OCI-M1 (cell line): ENCODE data around the gene SIT1.

Source experiments
- DNase-seq: peaks from one replicate; lab custom pipeline; 2025; lab: John Stamatoyannopoulos, UW

Gene SIT1

GRCh38 chr9:35682520-35683315 lies 32.0 kb upstream of the SIT1 start:
- DNase-seq: no peak

DNA sequence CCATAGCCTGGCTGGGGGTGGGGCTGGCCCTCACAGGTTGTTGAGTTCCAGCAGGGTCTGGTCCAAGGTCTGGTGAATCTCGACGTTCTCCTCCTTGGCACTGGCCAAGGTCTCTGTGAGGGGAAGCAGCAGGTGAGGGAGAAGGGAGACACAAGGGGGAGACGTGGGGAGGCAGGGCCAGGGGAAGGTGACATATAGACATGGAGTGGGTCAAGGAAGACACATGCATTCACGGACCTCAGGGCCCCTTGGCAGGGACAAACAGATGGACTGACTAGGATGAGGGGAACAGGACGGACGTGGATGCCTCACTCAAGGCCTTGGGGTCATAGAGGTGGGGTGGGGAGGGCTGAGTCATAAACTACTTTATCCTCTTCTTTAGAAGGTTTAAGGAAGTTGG lies 31.3 kb upstream of the SIT1 start:
- no peak for DNase-seq

GRCh38 chr9:35681341-35682002 lies 30.7 kb upstream of the SIT1 start:
- DNase-seq: no peak

DNA sequence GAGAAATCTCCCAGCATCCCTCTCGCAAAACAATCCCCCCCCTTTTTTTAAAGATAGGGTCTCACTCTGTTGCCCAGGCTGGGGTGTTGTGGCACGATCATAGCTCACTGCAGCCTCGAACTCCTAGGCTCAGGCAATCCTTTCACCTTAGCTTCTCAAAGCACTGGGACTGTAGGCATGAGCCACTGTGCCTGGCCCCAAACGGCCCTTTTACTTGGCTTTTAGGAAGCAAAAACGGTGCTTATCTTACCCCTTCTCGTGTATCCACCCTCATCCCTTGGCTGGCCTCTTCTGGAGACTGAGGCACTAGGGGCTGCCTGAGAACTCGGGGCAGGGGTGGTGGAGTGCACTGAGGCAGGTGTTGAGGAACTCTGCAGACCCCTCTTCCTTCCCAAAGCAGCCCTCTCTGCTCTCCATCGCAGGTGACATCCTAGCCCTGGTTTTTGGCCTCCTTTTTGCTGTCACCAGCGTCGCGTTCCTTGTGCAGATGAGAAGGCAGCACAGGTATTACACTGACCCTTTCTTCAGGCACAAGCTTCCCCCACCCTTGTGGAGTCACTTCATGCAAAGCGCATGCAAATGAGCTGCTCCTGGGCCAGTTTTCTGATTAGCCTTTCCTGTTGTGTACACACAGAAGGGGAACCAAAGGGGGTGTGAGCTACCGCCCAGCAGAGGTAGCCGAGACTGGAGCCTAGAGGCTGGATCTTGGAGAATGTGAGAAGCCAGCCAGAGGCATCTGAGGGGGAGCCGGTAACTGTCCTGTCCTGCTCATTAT lies 29.8 kb upstream of the SIT1 start:
- no peak for DNase-seq

DNA sequence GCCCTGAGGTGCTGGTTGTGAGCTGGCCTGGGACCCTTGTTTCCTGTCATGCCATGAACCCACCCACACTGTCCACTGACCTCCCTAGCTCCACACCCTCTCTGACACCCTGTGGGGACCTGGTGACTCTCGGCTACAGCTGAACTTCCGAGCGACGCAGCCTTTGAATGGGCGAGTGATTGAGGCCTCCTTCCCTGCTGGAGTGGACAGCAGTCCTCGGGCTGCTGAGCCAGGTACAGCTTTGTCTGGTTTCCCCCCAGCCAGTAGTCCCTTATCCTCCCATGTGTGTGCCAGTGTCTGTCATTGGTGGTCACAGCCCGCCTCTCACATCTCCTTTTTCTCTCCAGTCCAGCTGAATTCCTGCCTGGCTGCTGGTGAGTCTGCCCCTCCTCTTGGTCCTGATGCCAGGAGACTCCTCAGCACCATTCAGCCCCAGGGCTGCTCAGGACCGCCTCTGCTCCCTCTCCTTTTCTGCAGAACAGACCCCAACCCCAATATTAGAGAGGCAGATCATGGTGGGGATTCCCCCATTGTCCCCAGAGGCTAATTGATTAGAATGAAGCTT lies 29.1 kb upstream of the SIT1 start:
- no peak for DNase-seq

DNA sequence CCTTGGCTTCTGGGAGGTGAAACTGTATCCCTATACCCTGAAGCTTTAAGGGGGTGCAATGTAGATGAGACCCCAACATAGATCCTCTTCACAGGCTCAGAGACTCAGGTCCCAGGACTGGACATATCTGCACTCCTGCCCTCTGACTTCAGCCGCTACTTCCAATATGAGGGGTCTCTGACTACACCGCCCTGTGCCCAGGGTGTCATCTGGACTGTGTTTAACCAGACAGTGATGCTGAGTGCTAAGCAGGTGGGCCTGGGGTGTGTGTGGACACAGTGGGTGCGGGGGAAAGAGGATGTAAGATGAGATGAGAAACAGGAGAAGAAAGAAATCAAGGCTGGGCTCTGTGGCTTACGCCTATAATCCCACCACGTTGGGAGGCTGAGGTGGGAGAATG lies 28.4 kb upstream of the SIT1 start:
- DNase-seq: no peak

- DNase-seq: no peak
Measured at GRCh38 chr9:35675732-35676392, 25.1 kb upstream of the SIT1 start.

DNA sequence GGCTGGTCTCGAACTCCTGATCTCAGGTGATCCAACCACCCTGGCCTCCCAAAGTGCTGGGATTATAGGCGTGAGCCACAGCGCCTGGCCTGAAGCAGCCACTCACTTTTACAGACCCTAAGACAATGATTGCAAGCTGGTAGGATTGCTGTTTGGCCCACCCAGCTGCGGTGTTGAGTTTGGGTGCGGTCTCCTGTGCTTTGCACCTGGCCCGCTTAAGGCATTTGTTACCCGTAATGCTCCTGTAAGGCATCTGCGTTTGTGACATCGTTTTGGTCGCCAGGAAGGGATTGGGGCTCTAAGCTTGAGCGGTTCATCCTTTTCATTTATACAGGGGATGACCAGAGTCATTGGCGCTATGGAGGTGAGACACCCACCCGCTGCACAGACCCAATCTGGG lies 24.5 kb upstream of the SIT1 start:
- no peak for DNase-seq

- no peak for DNase-seq
Measured at GRCh38 chr9:35674025-35674361, 23.3 kb upstream of the SIT1 start.

- DNase-seq: no peak
Measured at GRCh38 chr9:35673132-35674024, 22.6 kb upstream of the SIT1 start, which contains the start of gene CA9. TSS of gene CA9 (plus strand) at chr9:35673928. CDS start at chr9:35673960, 32 bp downstream.

- no peak for DNase-seq
Measured at GRCh38 chr9:35669331-35670145, 18.8 kb upstream of the SIT1 start.

DNA sequence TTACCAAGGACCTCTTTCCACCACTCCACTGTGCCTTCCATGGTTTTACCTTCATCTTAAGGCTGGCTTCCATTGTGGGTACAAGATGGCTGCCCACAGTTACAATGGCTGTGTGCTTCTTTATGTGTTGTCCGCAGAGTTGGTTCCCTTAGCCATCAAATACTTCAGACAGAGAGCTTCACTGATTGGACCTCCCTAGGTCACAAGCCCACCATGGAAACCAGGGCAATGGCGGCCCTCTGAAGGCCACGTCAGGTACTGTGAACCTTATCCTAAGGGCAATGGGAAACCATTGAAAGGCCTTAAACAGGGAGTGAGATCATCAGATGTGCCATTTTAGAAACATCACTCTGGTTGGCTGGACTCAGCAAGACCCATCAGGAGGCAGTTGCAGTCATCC lies 17.2 kb upstream of the SIT1 start:
- DNase-seq: no peak

- DNase-seq: no peak
Measured at GRCh38 chr9:35666549-35666948, 15.8 kb upstream of the SIT1 start.

- DNase-seq: no peak
Measured at GRCh38 chr9:35666045-35666444, 15.3 kb upstream of the SIT1 start.

DNA sequence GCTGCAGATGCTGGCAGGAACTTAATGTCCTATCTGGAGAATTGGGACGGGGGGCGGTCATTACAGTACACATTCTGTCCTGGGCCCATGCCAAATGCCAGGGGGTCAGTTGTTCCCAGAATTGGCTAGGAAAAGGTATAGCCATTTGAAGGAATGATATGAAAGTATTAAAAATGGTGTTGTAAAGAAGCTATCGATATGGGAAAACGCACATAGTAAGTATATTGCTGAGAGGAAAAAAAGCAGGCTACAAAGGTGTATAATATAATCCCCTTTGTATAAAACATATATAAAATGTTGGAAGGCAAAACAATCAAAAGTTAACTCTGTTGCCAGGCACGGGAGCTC lies 14.7 kb upstream of the SIT1 start:
- DNase-seq: no peak

DNA sequence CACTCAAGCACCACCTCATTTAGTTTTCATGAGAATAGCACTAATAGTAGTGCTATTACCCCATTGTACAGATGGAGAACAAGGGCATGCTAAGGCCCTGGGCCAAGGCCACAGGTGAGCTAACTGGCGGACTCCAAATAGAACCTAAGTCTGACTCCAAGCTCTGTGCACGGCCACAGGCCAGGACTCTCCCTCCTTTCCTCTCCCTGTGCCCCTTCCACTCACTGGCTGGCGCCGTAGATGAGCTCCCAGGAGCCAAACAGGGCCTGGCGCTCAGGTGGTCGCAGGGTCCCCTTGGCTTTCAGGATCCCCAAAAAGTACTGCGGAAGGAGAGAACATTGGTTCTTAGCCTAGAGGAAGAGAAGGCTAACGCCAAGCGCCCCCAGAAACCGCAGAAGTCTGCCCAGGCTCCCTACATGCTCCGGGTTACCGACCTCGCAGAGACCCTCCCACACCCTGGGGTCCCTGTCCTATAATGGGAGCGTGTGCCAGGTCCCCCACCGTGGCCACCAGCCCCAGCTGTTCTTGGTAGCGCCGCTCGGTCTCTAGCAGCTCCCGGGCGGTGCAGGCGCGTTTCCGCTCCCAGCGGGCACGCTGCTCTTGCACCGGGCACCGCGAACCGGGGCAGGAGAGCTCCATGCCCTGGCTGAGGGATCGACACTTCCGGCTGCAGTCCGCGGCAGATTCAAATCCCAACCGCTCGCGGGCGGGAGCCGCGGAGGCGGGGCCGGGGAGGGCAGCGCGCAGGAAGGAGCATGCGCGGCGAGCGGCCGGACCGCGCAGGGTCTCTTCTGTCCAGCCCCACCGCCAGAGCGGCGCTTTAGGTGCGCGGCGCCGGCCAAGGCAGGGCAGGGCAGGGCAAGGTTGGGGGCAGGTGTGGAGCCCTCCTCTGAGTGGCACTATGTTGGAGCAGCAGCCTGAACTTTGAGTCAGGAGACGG lies 14.1 kb upstream of the SIT1 start, which contains the start of gene ARHGEF39:
Gene ARHGEF39 (minus strand): TSS at position 665 of the 940 bp plus-strand sequence. CDS start 26 bp downstream, at position 639.
- peak; percentile 91 for DNase-seq

DNA sequence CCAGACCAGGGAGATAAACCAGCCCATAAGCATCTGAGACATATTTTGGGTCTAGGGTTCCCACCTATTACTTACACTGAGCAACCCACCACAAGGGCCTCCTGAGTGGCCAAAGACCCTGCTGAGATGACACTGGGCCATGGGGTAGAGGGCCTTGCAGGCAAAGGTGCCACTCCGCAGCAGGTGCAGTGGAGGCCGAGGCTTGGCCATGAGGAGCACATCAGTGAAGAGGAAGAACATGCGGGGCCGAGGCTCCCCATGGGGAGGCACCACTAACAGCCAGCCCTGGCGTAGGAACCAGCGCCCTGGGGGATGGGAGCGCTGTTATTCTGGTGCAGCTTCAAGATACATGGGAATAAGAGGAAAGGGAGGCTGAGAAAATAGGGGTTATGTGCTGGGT lies 11.7 kb upstream of the SIT1 start:
- DNase-seq: no peak

- no peak for DNase-seq
Measured at GRCh38 chr9:35661756-35662350, 11.1 kb upstream of the SIT1 start.
